Measurements from ENCODE around the gene SLC44A1. TPM values are rescaled to one million over a fixed set of nuclear protein-coding genes. Genes with fewer than 3 reads are reported as not detected.
A peak's percentile ranks its signal among the peaks of the same experiment; 100 is the strongest.

SLC44A1 gene
- total and polyA plus RNA-seq, 2 of the 13 experiments (the other 11 are each of a cell fraction or from before 2014, with no cell fraction given) = 21.4 to 40.8 TPM

- TF ChIP-seq TAF1 (CRISPR knock-in tag; IDR thresholded peaks at IDR 0.05) (peak; percentile 70), MAZ (IDR thresholded peaks at IDR 0.05; ENCODE audit: borderline replicate concordance, low read depth, low read length) (peak; percentile 70; the same call in 1 of the 2 replicates), MAZ (CRISPR knock-in tag; IDR thresholded peaks at IDR 0.05; ENCODE audit: low read depth) (peak; percentile 90), RORA (CRISPR knock-in tag; IDR thresholded peaks at IDR 0.05) (no peak), ZNF619 (CRISPR knock-in tag; IDR thresholded peaks at IDR 0.05) (no peak), KDM2A (CRISPR knock-in tag; IDR thresholded peaks at IDR 0.05; ENCODE audit: borderline replicate concordance, low read depth) (peak; percentile 71; the same call in 1 of the 2 replicates), HNRNPL (IDR thresholded peaks at IDR 0.05; ENCODE audit: low read depth, low read length) (no peak), TOPORS (CRISPR knock-in tag; IDR thresholded peaks at IDR 0.05) (peak; percentile 84; the same call in 1 of the 2 replicates), ZNF556 (CRISPR knock-in tag; IDR thresholded peaks at IDR 0.05; ENCODE audit: borderline replicate concordance) (0 out of 2 replicates have a peak, but pooled peaks have one; percentile 19), NFYB (CRISPR knock-in tag; IDR thresholded peaks at IDR 0.05) (no peak), HMGA1 (CRISPR knock-in tag; conservative IDR thresholded peaks at IDR 0.05) (no peak), ZNF572 (CRISPR knock-in tag; IDR thresholded peaks at IDR 0.05) (no peak), ZNF614 (CRISPR knock-in tag; IDR thresholded peaks at IDR 0.05; ENCODE audit: borderline replicate concordance) (no peak), RNF219 (CRISPR knock-in tag; IDR thresholded peaks at IDR 0.05) (no peak), ETV5 (CRISPR knock-in tag; IDR thresholded peaks at IDR 0.05; ENCODE audit: borderline replicate concordance) (no peak), NR2F1 (CRISPR knock-in tag; IDR thresholded peaks at IDR 0.05) (peak in 1 of 2 experiments; percentile 22; a peak in 1 of 4 replicates), HDAC6 (IDR thresholded peaks at IDR 0.05; ENCODE audit: low read depth, low read length) (no peak)
- TF ChIP-seq, protein P1, sequence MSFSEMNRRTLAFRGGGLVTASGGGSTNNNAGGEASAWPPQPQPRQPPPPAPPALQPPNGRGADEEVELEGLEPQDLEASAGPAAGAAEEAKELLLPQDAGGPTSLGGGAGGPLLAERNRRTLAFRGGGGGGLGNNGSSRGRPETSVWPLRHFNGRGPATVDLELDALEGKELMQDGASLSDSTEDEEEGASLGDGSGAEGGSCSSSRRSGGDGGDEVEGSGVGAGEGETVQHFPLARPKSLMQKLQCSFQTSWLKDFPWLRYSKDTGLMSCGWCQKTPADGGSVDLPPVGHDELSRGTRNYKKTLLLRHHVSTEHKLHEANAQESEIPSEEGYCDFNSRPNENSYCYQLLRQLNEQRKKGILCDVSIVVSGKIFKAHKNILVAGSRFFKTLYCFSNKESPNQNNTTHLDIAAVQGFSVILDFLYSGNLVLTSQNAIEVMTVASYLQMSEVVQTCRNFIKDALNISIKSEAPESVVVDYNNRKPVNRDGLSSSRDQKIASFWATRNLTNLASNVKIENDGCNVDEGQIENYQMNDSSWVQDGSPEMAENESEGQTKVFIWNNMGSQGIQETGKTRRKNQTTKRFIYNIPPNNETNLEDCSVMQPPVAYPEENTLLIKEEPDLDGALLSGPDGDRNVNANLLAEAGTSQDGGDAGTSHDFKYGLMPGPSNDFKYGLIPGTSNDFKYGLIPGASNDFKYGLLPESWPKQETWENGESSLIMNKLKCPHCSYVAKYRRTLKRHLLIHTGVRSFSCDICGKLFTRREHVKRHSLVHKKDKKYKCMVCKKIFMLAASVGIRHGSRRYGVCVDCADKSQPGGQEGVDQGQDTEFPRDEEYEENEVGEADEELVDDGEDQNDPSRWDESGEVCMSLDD (CRISPR knock-in tag; IDR thresholded peaks at IDR 0.05; ENCODE audit: borderline replicate concordance) = 0 out of 2 replicates have a peak, but pooled peaks have one; percentile 54
- TF ChIP-seq, protein P2, sequence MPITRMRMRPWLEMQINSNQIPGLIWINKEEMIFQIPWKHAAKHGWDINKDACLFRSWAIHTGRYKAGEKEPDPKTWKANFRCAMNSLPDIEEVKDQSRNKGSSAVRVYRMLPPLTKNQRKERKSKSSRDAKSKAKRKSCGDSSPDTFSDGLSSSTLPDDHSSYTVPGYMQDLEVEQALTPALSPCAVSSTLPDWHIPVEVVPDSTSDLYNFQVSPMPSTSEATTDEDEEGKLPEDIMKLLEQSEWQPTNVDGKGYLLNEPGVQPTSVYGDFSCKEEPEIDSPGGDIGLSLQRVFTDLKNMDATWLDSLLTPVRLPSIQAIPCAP (CRISPR knock-in tag; IDR thresholded peaks at IDR 0.05; ENCODE audit: low read depth) = no peak
- TF ChIP-seq, protein P3, sequence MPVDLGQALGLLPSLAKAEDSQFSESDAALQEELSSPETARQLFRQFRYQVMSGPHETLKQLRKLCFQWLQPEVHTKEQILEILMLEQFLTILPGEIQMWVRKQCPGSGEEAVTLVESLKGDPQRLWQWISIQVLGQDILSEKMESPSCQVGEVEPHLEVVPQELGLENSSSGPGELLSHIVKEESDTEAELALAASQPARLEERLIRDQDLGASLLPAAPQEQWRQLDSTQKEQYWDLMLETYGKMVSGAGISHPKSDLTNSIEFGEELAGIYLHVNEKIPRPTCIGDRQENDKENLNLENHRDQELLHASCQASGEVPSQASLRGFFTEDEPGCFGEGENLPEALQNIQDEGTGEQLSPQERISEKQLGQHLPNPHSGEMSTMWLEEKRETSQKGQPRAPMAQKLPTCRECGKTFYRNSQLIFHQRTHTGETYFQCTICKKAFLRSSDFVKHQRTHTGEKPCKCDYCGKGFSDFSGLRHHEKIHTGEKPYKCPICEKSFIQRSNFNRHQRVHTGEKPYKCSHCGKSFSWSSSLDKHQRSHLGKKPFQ (CRISPR knock-in tag; IDR thresholded peaks at IDR 0.05; ENCODE audit: insufficient replicate concordance) = no peak
These were observed 203.7 kb downstream of the SLC44A1 start, which contains the start of gene FSD1L (continued) for GRCh38 chr9:105447814-105448812.
